HEK293T (cell line): ENCODE data around the gene TWIST2.

Source experiments
- ARNT ChIP-seq: fragments of 450-650 bp; IDR thresholded peaks from 2 replicates; pipeline ENCODE4 v1.6.1; 2017; ENCODE audit warnings: mild to moderate bottlenecking
- BHLHE40 ChIP-seq: fragments of 450-650 bp; IDR thresholded peaks from 2 replicates; pipeline ENCODE4 v1.6.1; 2016; ENCODE audit warnings: mild to moderate bottlenecking, moderate library complexity, borderline replicate concordance
- ELF4 ChIP-seq: fragments of 450-650 bp; IDR thresholded peaks from 2 replicates; pipeline ENCODE4 v1.6.1; 2017; ENCODE audit warnings: antibody characterized with exemption
- FOXK2 ChIP-seq: fragments of 450-650 bp; IDR thresholded peaks from 2 replicates; pipeline ENCODE4 v1.6.1; 2016; ENCODE audit warnings: mild to moderate bottlenecking
- HDGF ChIP-seq: fragments of 450-650 bp; IDR thresholded peaks from 2 replicates; pipeline ENCODE4 v1.6.1; 2017; ENCODE audit warnings: antibody characterized with exemption, borderline replicate concordance
- LEF1 ChIP-seq: fragments of 450-650 bp; IDR thresholded peaks from 2 replicates; pipeline ENCODE4 v1.6.1; 2017; ENCODE audit warnings: mild to moderate bottlenecking, borderline replicate concordance
- SUZ12 ChIP-seq: fragments of 450-650 bp; IDR thresholded peaks from 2 replicates; pipeline ENCODE4 v1.6.1; 2016; ENCODE audit warnings: mild to moderate bottlenecking
- TARDBP ChIP-seq: fragments of 450-650 bp; IDR thresholded peaks from 2 replicates; pipeline ENCODE4 v1.6.1; 2016

- no peak for TF ChIP-seq ELF4
- TF ChIP-seq BHLHE40: no peak
- no peak for TF ChIP-seq ARNT
- no peak for TF ChIP-seq FOXK2
- no peak for TF ChIP-seq SUZ12
- TF ChIP-seq HDGF: no peak
- no peak for TF ChIP-seq TARDBP
- TF ChIP-seq LEF1: no peak
Observed at GRCh38 chr2:238915196-238915595, 67.3 kb downstream of the TWIST2 start.
